CD14-positive monocyte (primary cell): Measurements from ENCODE around the gene MACROD2. TPM values are rescaled to one million over a fixed set of nuclear protein-coding genes. Genes with fewer than 3 reads are reported as not detected.

Experiments
- DNase-seq, 3 donors: peaks; one replicate each; pipeline ENCODE4 v3.0.0-alpha.2; 2011 to 2022
- H2AFZ ChIP-seq: 2 replicates; pipeline ENCODE4 v1.6.0; 2012; ENCODE audit warnings: mild to moderate bottlenecking, low read depth, low read length, inconsistent platforms; ENCODE audit not compliant: insufficient read depth, poor library complexity, severe bottlenecking
- H3K27ac ChIP-seq, 2 donors: 1 replicate in 1 of 2; 2 replicates in 1 of 2; pipeline ENCODE4 v1.5.1; 2012 to 2013; ENCODE audit warnings: low read length in 2 of 2, control low read depth in 1 of 2, inconsistent platforms in 1 of 2, low read depth in 1 of 2, mild to moderate bottlenecking in 1 of 2
- H3K27me3 ChIP-seq, 2 donors: one replicate each; pipeline versions ENCODE4 v1.6.0 to v1.6.1; 2011 to 2013; ENCODE audit warnings: low read length in 2 of 2; ENCODE audit not compliant: control insufficient read depth in 2 of 2, insufficient read depth in 2 of 2
- H3K36me3 ChIP-seq, 2 donors: replicated peaks in 1 of 2; 1 replicate in 1 of 2; 2 replicates in 1 of 2; pipeline versions ENCODE4 v1.5.1 to v1.6.1; 2012 to 2013; ENCODE audit warnings: low read length in 2 of 2, control low read depth in 1 of 2, inconsistent platforms in 1 of 2, mild to moderate bottlenecking in 1 of 2; ENCODE audit not compliant: insufficient read depth in 2 of 2, control insufficient read depth in 1 of 2
- H3K4me1 ChIP-seq, 2 donors: 1 replicate in 1 of 2; 2 replicates in 1 of 2; pipeline versions ENCODE4 v1.5.1 to v1.6.1; 2012 to 2013; ENCODE audit warnings: low read length in 2 of 2, control low read depth in 1 of 2, inconsistent platforms in 1 of 2, mild to moderate bottlenecking in 1 of 2, moderate library complexity in 1 of 2; ENCODE audit not compliant: insufficient read depth in 2 of 2, control insufficient read depth in 1 of 2
- H3K4me2 ChIP-seq: replicated peaks from 2 replicates; pipeline ENCODE3; 2012; ENCODE audit warnings: low read length, moderate library complexity, mild to moderate bottlenecking; ENCODE audit not compliant: poor library complexity, severe bottlenecking; ENCODE audit errors: extremely low read depth
- H3K4me3 ChIP-seq, 3 experiments: fragments of 200-600 bp in 1 of 3; sonication (generic) in 1 of 3; replicated peaks in 1 of 3; 1 replicate in 2 of 3; 2 replicates in 1 of 3; pipeline ENCODE4 v1.5.1; 2011 to 2013; ENCODE audit warnings: low read length in 3 of 3, mild to moderate bottlenecking in 3 of 3, control low read depth in 2 of 3, low read depth in 2 of 3, inconsistent platforms in 1 of 3, moderate library complexity in 1 of 3
- H3K79me2 ChIP-seq: 2 replicates; pipeline ENCODE4 v1.6.0; 2012; ENCODE audit warnings: mild to moderate bottlenecking, control low read depth, inconsistent platforms, low read length, moderate library complexity; ENCODE audit not compliant: insufficient read depth
- H3K9ac ChIP-seq: 2 replicates; pipeline ENCODE4 v1.6.0; 2017; ENCODE audit warnings: low read length, mild to moderate bottlenecking; ENCODE audit not compliant: insufficient read depth, poor library complexity, severe bottlenecking
- H3K9me3 ChIP-seq, 2 donors: replicated peaks in 1 of 2; 1 replicate in 1 of 2; 2 replicates in 1 of 2; pipeline versions ENCODE4 v1.5.1 to v1.6.1; 2012 to 2013; ENCODE audit warnings: low read length in 2 of 2, control low read depth in 1 of 2; ENCODE audit not compliant: control insufficient read depth in 1 of 2, insufficient read depth in 1 of 2
- H4K20me1 ChIP-seq: 2 replicates; pipeline ENCODE4 v1.6.0; 2012; ENCODE audit warnings: mild to moderate bottlenecking, low read length, control low read depth, moderate library complexity; ENCODE audit not compliant: insufficient read depth
- H3K27ac Mint-ChIP-seq, 7 donors: one replicate each; pipeline ENCODE4 v1.8.0; 2020; ENCODE audit warnings: mild to moderate bottlenecking in 7 of 7, mixed read lengths in 7 of 7, moderate library complexity in 6 of 7, inconsistent platforms in 2 of 7
- H3K27me3 Mint-ChIP-seq, 3 donors: one replicate each; pipeline ENCODE4 v1.8.0; 2021 to 2022; ENCODE audit warnings: low read depth in 3 of 3, mild to moderate bottlenecking in 3 of 3, mixed read lengths in 3 of 3, moderate library complexity in 3 of 3, inconsistent platforms in 1 of 3
- H3K36me3 Mint-ChIP-seq, 2 donors: one replicate each; pipeline ENCODE4 v1.8.0; 2020; ENCODE audit warnings: mixed read lengths in 2 of 2, inconsistent platforms in 1 of 2, mild to moderate bottlenecking in 1 of 2
- H3K4me1 Mint-ChIP-seq: one replicate; pipeline ENCODE4 v1.8.0; 2020; ENCODE audit warnings: mild to moderate bottlenecking, mixed read lengths
- H3K4me3 Mint-ChIP-seq, 2 donors: one replicate each; pipeline ENCODE4 v1.8.0; 2020; ENCODE audit warnings: mild to moderate bottlenecking in 2 of 2, mixed read lengths in 2 of 2, moderate library complexity in 1 of 2
- H3K9me3 Mint-ChIP-seq, 7 donors: one replicate each; pipeline ENCODE4 v1.8.0; 2020 to 2022; ENCODE audit warnings: mixed read lengths in 7 of 7, mild to moderate bottlenecking in 6 of 7, moderate library complexity in 6 of 7, inconsistent platforms in 2 of 7
- CTCF ChIP-seq: fragments of 200-600 bp; IDR thresholded peaks from one replicate; pipeline ENCODE4 v1.8.0; 2022; ENCODE audit warnings: antibody characterized with exemption, mild to moderate bottlenecking
- WGBS: methylation state at CpG from one replicate; pipeline ENCODE4 v1.1.5; 2013; ENCODE audit warnings: missing lambda C conversion rate; ENCODE audit not compliant: insufficient coverage; 5-methylcytosine and 5-hydroxymethylcytosine counted together
- intact Hi-C, 2 donors: fragments of 100-400 bp; cut with micrococcal nuclease; formaldehyde crosslinking; loops; one replicate each; pipeline versions ENCODE4 v1.15.0 to v1.15.1; 2023
- polyA plus RNA-seq, 3 donors: library from polyadenylated mRNA; depleted of rRNA in 1 of 3; unstranded in 2 of 3; stranded (reverse) in 1 of 3; fragments of 300-500 nt in 2 of 3; fragments of >200 nt in 1 of 3; fragmentation: Illumina TruSeq in 2 of 3; gene quantifications; 1 replicate in 2 of 3; 2 replicates in 1 of 3; pipeline ENCODE4 v1.2.3, GENCODE V29; 2012 to 2021

Gene MACROD2
- polyA plus RNA-seq, 3 donors = 0.23 TPM; not detected in 2

- Mint-ChIP-seq H3K4me3 (no peak overlapping the region), H3K27me3 (peaks cover 0 to 2% (median 0%) of the 10 kb centered on the region in 3 donors), H3K27ac (no peak overlapping the region), H3K4me1 (no peaks in the 10 kb centered on the region), H3K9me3 (peaks cover 0 to 12% (median 5%) of the 10 kb centered on the region in 7 donors), H3K36me3 (no peaks in the 10 kb centered on the region)
- Histone ChIP-seq H2AFZ (no peak overlapping the region), H3K4me2 (no peak overlapping the region), H3K27ac (no peak overlapping the region), H3K36me3 (no peaks in the 10 kb centered on the region), H3K4me1 (no peaks in the 10 kb centered on the region), H3K9ac (no peak overlapping the region), H3K9me3 (peaks cover 0 to 3% of the 10 kb centered on the region in 2 donors), H3K27me3 (no peaks in the 10 kb centered on the region), H3K79me2 (no peaks in the 10 kb centered on the region), H3K4me3 (no peak overlapping the region), H4K20me1 (no peaks in the 10 kb centered on the region)
- intact Hi-C loops = no loop called here
- TF ChIP-seq CTCF = no peak
- no peak for DNase-seq
Observed at GRCh38 chr20:15100506-15101160, 1105.3 kb downstream of the MACROD2 start.

DNA sequence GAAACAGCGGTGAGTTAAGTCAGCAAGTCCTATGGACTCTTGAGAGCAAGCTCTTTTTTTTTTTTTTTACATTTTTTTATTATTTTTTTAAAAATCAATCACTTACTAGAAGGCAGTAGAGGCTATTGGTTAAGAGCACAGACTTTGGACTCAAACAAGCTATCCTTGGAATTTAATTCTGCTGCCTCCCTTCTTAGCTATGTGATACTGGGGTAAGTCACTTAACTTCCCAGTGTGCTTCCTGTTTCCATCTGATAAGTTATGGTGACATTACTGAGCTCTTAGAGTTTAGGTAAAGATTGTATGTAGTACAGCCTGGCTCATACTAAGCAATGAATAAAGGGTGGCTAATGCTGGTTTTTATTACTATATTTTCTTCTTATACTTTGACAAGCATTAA, 1112.6 kb downstream of the MACROD2 start:
- H3K36me3 Mint-ChIP-seq = no peaks in the 10 kb centered on the region
- H3K4me3 Mint-ChIP-seq = no peak overlapping the region
- no peaks in the 10 kb centered on the region for H3K4me1 Mint-ChIP-seq
- no peaks in the 10 kb centered on the region for H3K27me3 ChIP-seq
- peaks cover 0 to 6% (median 3%) of the 10 kb centered on the region in 7 donors for H3K9me3 Mint-ChIP-seq
- no peaks in the 10 kb centered on the region for H3K36me3 ChIP-seq
- no peak for DNase-seq
- no peak overlapping the region for H3K4me2 ChIP-seq
- H3K27ac Mint-ChIP-seq = no peak overlapping the region
- WGBS = no CpG with 5 or more reads among the region's 1 CpG
- no peak overlapping the region for H2AFZ ChIP-seq
- H3K9me3 ChIP-seq = no peaks in the 10 kb centered on the region
- H4K20me1 ChIP-seq = no peaks in the 10 kb centered on the region
- no peaks in the 10 kb centered on the region for H3K4me1 ChIP-seq
- H3K9ac ChIP-seq = no peak overlapping the region
- peaks cover 0 to 2% (median 0%) of the 10 kb centered on the region in 3 donors for H3K27me3 Mint-ChIP-seq
- H3K79me2 ChIP-seq = no peaks in the 10 kb centered on the region
- no peak for TF ChIP-seq CTCF
- intact Hi-C loops = no loop called here
- no peak overlapping the region for H3K27ac ChIP-seq
- H3K4me3 ChIP-seq = no peak overlapping the region
